IMR-90 (cell line): ENCODE results near the gene CCNL2. TPM values are rescaled to one million over a fixed set of nuclear protein-coding genes. Genes with fewer than 3 reads are reported as not detected.

ENCODE experiments used
- ATAC-seq: fragments of 200-7000 bp; cut with Tn5 transposase; 2 replicates; pipeline ENCODE4 v1.9.1; 2020; ENCODE audit warnings: low read depth, mild to moderate bottlenecking, moderate library complexity
- BruUV-seq: library from RNA; stranded (reverse); fragments of 400-500 nt; replicated peaks from 2 replicates; lab custom pipeline; 2021; lab: Mats Ljungman, UMichigan
- CTCF ChIA-PET: fragments of 300-600 bp; formaldehyde crosslinking; extraction: SDS; loops from one replicate; lab custom pipeline; 2021; ENCODE audit warnings: antibody characterized with exemption; lab: Yijun Ruan, JAX
- POLR2A ChIA-PET: fragments of 300-600 bp; sonication (Branson Sonifier 250); formaldehyde crosslinking; loops from one replicate; lab custom pipeline; 2022; ENCODE audit warnings: antibody characterized with exemption; ENCODE audit not compliant: unreplicated experiment; lab: Charles Lee
- DNase-seq: peaks from one replicate; pipeline ENCODE4 v3.0.0; 2013
- H2AFZ ChIP-seq: replicated peaks from 2 replicates; pipeline ENCODE3; 2013; ENCODE audit warnings: low read length, mild to moderate bottlenecking; ENCODE audit not compliant: poor library complexity
- H2AK5ac ChIP-seq: 2 replicates; pipeline ENCODE4 v1.6.1; 2013; ENCODE audit warnings: low read depth, low read length, inconsistent platforms
- H2AK9ac ChIP-seq: replicated peaks from 2 replicates; pipeline ENCODE3; 2013; ENCODE audit warnings: mild to moderate bottlenecking, low read depth, low read length, moderate library complexity; ENCODE audit not compliant: poor library complexity
- H2BK120ac ChIP-seq: 2 replicates; pipeline ENCODE4 v1.6.1; 2013; ENCODE audit warnings: low read depth, low read length, inconsistent platforms
- H2BK15ac ChIP-seq: 3 replicates; pipeline ENCODE4 v1.6.1; 2013; ENCODE audit warnings: low read depth, low read length, inconsistent platforms
- H2BK20ac ChIP-seq: 2 replicates; pipeline ENCODE4 v1.6.1; 2013; ENCODE audit warnings: low read depth, mild to moderate bottlenecking, inconsistent platforms, low read length, moderate library complexity
- H2BK5ac ChIP-seq: 2 replicates; pipeline ENCODE4 v1.6.1; 2013; ENCODE audit warnings: mild to moderate bottlenecking, low read depth, low read length, inconsistent platforms; ENCODE audit not compliant: poor library complexity, severe bottlenecking
- H3K14ac ChIP-seq: replicated peaks from 2 replicates; pipeline ENCODE4 v1.6.1; 2013; ENCODE audit warnings: low read depth, low read length, inconsistent platforms
- H3K18ac ChIP-seq: 2 replicates; pipeline ENCODE4 v1.6.1; 2013; ENCODE audit warnings: low read depth, low read length, control low read depth
- H3K23ac ChIP-seq: 2 replicates; pipeline ENCODE4 v1.6.1; 2013; ENCODE audit warnings: low read depth, low read length, inconsistent platforms
- H3K27ac ChIP-seq: 2 replicates; pipeline ENCODE4 v1.5.1; 2013; ENCODE audit warnings: mild to moderate bottlenecking, control low read depth, low read length; ENCODE audit not compliant: insufficient read depth
- H3K27me3 ChIP-seq: 2 replicates; pipeline ENCODE4 v1.6.1; 2013; ENCODE audit warnings: low read length; ENCODE audit not compliant: control insufficient read depth, insufficient read depth
- H3K36me3 ChIP-seq: 2 replicates; pipeline ENCODE4 v1.6.1; 2013; ENCODE audit warnings: low read length, mixed read lengths; ENCODE audit not compliant: control insufficient read depth, insufficient read depth
- H3K4ac ChIP-seq: 2 replicates; pipeline ENCODE4 v1.6.1; 2013; ENCODE audit warnings: low read depth, low read length, inconsistent platforms
- H3K4me1 ChIP-seq: 2 replicates; pipeline ENCODE4 v1.6.1; 2013; ENCODE audit warnings: low read length, mixed read lengths; ENCODE audit not compliant: control insufficient read depth, insufficient read depth
- H3K4me2 ChIP-seq: 2 replicates; pipeline ENCODE4 v1.6.1; 2013; ENCODE audit warnings: low read depth, mild to moderate bottlenecking, control low read depth, low read length, moderate library complexity
- H3K4me3 ChIP-seq: 2 replicates; pipeline ENCODE4 v1.5.1; 2013; ENCODE audit warnings: low read depth, mild to moderate bottlenecking, control low read depth, low read length, moderate library complexity; ENCODE audit not compliant: insufficient read depth
- H3K56ac ChIP-seq: 2 replicates; pipeline ENCODE4 v1.6.1; 2013; ENCODE audit warnings: low read length, inconsistent platforms; ENCODE audit not compliant: insufficient read depth; ENCODE audit errors: extremely low read depth
- H3K79me1 ChIP-seq, 2 experiments: 2 replicates each; pipeline ENCODE4 v1.6.1; 2013; ENCODE audit warnings: low read length in 2 of 2, inconsistent platforms in 1 of 2, low read depth in 1 of 2
- H3K9ac ChIP-seq: 2 replicates; pipeline ENCODE4 v1.6.1; 2013; ENCODE audit warnings: low read depth, low read length, control low read depth
- H3K9me1 ChIP-seq: 2 replicates; pipeline ENCODE4 v1.6.1; 2013; ENCODE audit warnings: low read length, inconsistent platforms; ENCODE audit not compliant: insufficient read depth
- H3K9me3 ChIP-seq: 2 replicates; pipeline ENCODE4 v1.6.1; 2013; ENCODE audit warnings: low read length; ENCODE audit not compliant: control insufficient read depth, insufficient read depth
- H4K20me1 ChIP-seq: 2 replicates; pipeline ENCODE4 v1.6.1; 2013; ENCODE audit warnings: low read length, inconsistent platforms; ENCODE audit not compliant: insufficient read depth
- H4K5ac ChIP-seq: 2 replicates; pipeline ENCODE4 v1.6.1; 2013; ENCODE audit warnings: mild to moderate bottlenecking, low read depth, low read length, control low read depth
- H4K8ac ChIP-seq, 2 experiments: 2 replicates each; pipeline ENCODE4 v1.6.1; 2013; ENCODE audit warnings: low read depth in 2 of 2, low read length in 2 of 2, control low read depth in 1 of 2, inconsistent platforms in 1 of 2
- H4K91ac ChIP-seq: 2 replicates; pipeline ENCODE4 v1.6.1; 2013; ENCODE audit warnings: low read depth, low read length, inconsistent platforms; ENCODE audit not compliant: insufficient read depth
- BHLHE40 ChIP-seq: fragments of 150-350 bp; IDR thresholded peaks from 2 replicates; pipeline ENCODE4 v1.6.1; 2016; ENCODE audit warnings: mild to moderate bottlenecking, low read depth, low read length
- CEBPB ChIP-seq: IDR thresholded peaks from 2 replicates; pipeline ENCODE4 v1.6.1; 2012; ENCODE audit warnings: low read depth, low read length, improper control_type of control experiment
- CHD1 ChIP-seq: IDR thresholded peaks from 2 replicates; pipeline ENCODE4 v1.6.1; 2012; ENCODE audit warnings: low read depth, low read length, improper control_type of control experiment
- FOS ChIP-seq: fragments of 150-350 bp; IDR thresholded peaks from 2 replicates; pipeline ENCODE4 v1.6.1; 2016; ENCODE audit warnings: low read depth, low read length
- MAFK ChIP-seq: IDR thresholded peaks from 2 replicates; pipeline ENCODE4 v1.6.1; 2012; ENCODE audit warnings: low read depth, low read length, improper control_type of control experiment
- MAZ ChIP-seq: IDR thresholded peaks from 2 replicates; pipeline ENCODE4 v1.6.1; 2012; ENCODE audit warnings: low read depth, mild to moderate bottlenecking, low read length, improper control_type of control experiment, moderate library complexity, borderline replicate concordance
- MXI1 ChIP-seq: IDR thresholded peaks from 2 replicates; pipeline ENCODE4 v1.6.1; 2012; ENCODE audit warnings: low read depth, mild to moderate bottlenecking, low read length, moderate library complexity, borderline replicate concordance
- NFE2L2 ChIP-seq: fragments of 150-350 bp; IDR thresholded peaks from 2 replicates; pipeline ENCODE4 v1.6.1; 2016; ENCODE audit warnings: low read depth, mild to moderate bottlenecking, low read length
- POLR2A ChIP-seq: IDR thresholded peaks from 2 replicates; pipeline ENCODE4 v1.6.1; 2012; ENCODE audit warnings: mild to moderate bottlenecking, low read depth, low read length
- RAD21 ChIP-seq: IDR thresholded peaks from 2 replicates; pipeline ENCODE4 v1.6.1; 2012; ENCODE audit warnings: low read length, improper control_type of control experiment
- RCOR1 ChIP-seq: IDR thresholded peaks from 2 replicates; pipeline ENCODE4 v1.6.1; 2012; ENCODE audit warnings: mild to moderate bottlenecking, low read length, improper control_type of control experiment; ENCODE audit not compliant: insufficient replicate concordance
- RFX5 ChIP-seq: IDR thresholded peaks from 2 replicates; pipeline ENCODE4 v1.8.0; 2012; ENCODE audit warnings: low read depth, mild to moderate bottlenecking, low read length, moderate library complexity
- SMC3 ChIP-seq: fragments of 150-350 bp; IDR thresholded peaks from 2 replicates; pipeline ENCODE4 v1.6.1; 2016; ENCODE audit warnings: low read depth, mild to moderate bottlenecking, antibody characterized with exemption, low read length, moderate library complexity
- WGBS, 2 experiments: methylation state at CpG; one replicate each; pipeline versions ENCODE4 v1.1.5 to v1.1.7; 2013; ENCODE audit warnings: missing lambda C conversion rate in 2 of 2; ENCODE audit not compliant: insufficient read length in 1 of 2; ENCODE audit errors: extremely low coverage in 2 of 2; 5-methylcytosine and 5-hydroxymethylcytosine counted together
- dilution Hi-C: fragments of 300-500 bp; cut with HindIII; formaldehyde crosslinking; loops from one replicate; pipeline ENCODE4 v1.14.3; 2018; ENCODE audit warnings: low sequenced_read_pairs; ENCODE audit not compliant: unreplicated experiment
- in situ Hi-C: fragments of 300-500 bp; cut with MboI; formaldehyde crosslinking; loops from 3 replicates; pipeline ENCODE4 v1.14.3; 2019; ENCODE audit warnings: low sequenced_read_pairs, inconsistent platforms, mixed read lengths
- intact Hi-C: fragments of 100-400 bp; cut with micrococcal nuclease; formaldehyde crosslinking; loops from 2 replicates; pipeline ENCODE4 v1.10.0; 2022
- polyA plus RNA-seq, 3 experiments: library from polyadenylated mRNA; depleted of rRNA; stranded (reverse); fragments of >200 nt; gene quantifications; 2 replicates each; pipeline ENCODE4 v1.2.3, GENCODE V29; 2012; ENCODE audit warnings: low replicate concordance in 1 of 3
- total RNA-seq: library from RNA; depleted of rRNA; stranded (reverse); fragments of >200 nt; gene quantifications from 2 replicates; pipeline ENCODE4 v1.2.3, GENCODE V29; 2012
- TF ChIP-seq, protein P1 (sequence below): fragments of 150-350 bp; IDR thresholded peaks from 2 replicates; pipeline ENCODE4 v1.6.1; 2017; ENCODE audit warnings: mild to moderate bottlenecking, antibody characterized with exemption, low read length, low read depth
- TF ChIP-seq, protein P2 (sequence below): conservative IDR thresholded peaks from 2 replicates; pipeline ENCODE4 v1.5.1; 2012; ENCODE audit warnings: mild to moderate bottlenecking, low read depth, low read length, improper control_type of control experiment
- TF ChIP-seq, protein P3 (sequence below): fragments of 150-350 bp; IDR thresholded peaks from 2 replicates; pipeline ENCODE4 v1.6.1; 2016; ENCODE audit warnings: low read depth, mild to moderate bottlenecking, low read length, moderate library complexity, borderline replicate concordance

Gene CCNL2
- total and polyA plus RNA-seq, 2 of the 4 experiments (the other 2 are of a cell fraction) = 53.9 to 239 TPM

GRCh38 chr1:1429671-1430073 lies 30.5 kb upstream of the CCNL2 start:
- Histone ChIP-seq H2BK5ac (no peak overlapping the region), H3K9me1 (0 out of 2 replicates have a peak, but pooled peaks cover under 1% of the 10 kb centered on the region), H2AFZ (peak overlapping the region; percentile 51), H3K18ac (no peak overlapping the region), H3K4me1 (peaks cover 20% of the 10 kb centered on the region), H4K20me1 (no peaks in the 10 kb centered on the region), H3K79me1 (no peaks in the 10 kb centered on the region), H3K27me3 (no peaks in the 10 kb centered on the region), H4K8ac (peak overlapping the region in 1 of 2 experiments; percentile 73; a peak in 2 of 4 replicates), H3K4ac (0 out of 2 replicates have a peak overlapping the region, but pooled peaks have one; percentile 21), H2BK120ac (no peak overlapping the region), H3K27ac (no peak overlapping the region), H4K5ac (0 out of 2 replicates have a peak overlapping the region, but pooled peaks have one; percentile 16), H3K4me2 (no peak overlapping the region), H2AK5ac (peak overlapping the region; percentile 1; the same call in 1 of the 2 replicates), H3K9me3 (no peaks in the 10 kb centered on the region), H4K91ac (no peak overlapping the region), H2BK15ac (no peak overlapping the region; the same call in 2 of the 3 replicates), H3K4me3 (no peak overlapping the region), H2AK9ac (no peak overlapping the region), H3K23ac (no peak overlapping the region), H3K9ac (no peak overlapping the region), H3K14ac (no peak overlapping the region), H2BK20ac (no peak overlapping the region), H3K56ac (no peak overlapping the region), H3K36me3 (no peaks in the 10 kb centered on the region)
- dilution Hi-C loops (no loop called here), in situ Hi-C loops (no loop called here), intact Hi-C loops (no loop called here)
- POLR2A ChIA-PET = no interaction called here
- BruUV-seq = no TSS peak
- ATAC-seq (peak; percentile 22), DNase-seq (peak; percentile 27)
- WGBS, 2 experiments = 50% methylated on average over 1 of the region's 6 CpGs; no CpG with 5 or more reads in 1 of the 2 experiments
- TF ChIP-seq, protein P1, sequence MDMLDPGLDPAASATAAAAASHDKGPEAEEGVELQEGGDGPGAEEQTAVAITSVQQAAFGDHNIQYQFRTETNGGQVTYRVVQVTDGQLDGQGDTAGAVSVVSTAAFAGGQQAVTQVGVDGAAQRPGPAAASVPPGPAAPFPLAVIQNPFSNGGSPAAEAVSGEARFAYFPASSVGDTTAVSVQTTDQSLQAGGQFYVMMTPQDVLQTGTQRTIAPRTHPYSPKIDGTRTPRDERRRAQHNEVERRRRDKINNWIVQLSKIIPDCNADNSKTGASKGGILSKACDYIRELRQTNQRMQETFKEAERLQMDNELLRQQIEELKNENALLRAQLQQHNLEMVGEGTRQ = no peak
- no peak for TF ChIP-seq CEBPB
- no peak for TF ChIP-seq MXI1
- TF ChIP-seq CHD1 = no peak
- TF ChIP-seq RFX5 = no peak
- no peak for TF ChIP-seq BHLHE40
- TF ChIP-seq POLR2A = no peak
- no peak for TF ChIP-seq MAFK
- no peak for TF ChIP-seq MAZ
- no peak for TF ChIP-seq NFE2L2
- no peak for TF ChIP-seq FOS
- TF ChIP-seq RAD21 = no peak
- TF ChIP-seq SMC3 = no peak
- TF ChIP-seq, protein P2, sequence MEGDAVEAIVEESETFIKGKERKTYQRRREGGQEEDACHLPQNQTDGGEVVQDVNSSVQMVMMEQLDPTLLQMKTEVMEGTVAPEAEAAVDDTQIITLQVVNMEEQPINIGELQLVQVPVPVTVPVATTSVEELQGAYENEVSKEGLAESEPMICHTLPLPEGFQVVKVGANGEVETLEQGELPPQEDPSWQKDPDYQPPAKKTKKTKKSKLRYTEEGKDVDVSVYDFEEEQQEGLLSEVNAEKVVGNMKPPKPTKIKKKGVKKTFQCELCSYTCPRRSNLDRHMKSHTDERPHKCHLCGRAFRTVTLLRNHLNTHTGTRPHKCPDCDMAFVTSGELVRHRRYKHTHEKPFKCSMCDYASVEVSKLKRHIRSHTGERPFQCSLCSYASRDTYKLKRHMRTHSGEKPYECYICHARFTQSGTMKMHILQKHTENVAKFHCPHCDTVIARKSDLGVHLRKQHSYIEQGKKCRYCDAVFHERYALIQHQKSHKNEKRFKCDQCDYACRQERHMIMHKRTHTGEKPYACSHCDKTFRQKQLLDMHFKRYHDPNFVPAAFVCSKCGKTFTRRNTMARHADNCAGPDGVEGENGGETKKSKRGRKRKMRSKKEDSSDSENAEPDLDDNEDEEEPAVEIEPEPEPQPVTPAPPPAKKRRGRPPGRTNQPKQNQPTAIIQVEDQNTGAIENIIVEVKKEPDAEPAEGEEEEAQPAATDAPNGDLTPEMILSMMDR = no peak
- TF ChIP-seq RCOR1 = no peak
- TF ChIP-seq, protein P3, sequence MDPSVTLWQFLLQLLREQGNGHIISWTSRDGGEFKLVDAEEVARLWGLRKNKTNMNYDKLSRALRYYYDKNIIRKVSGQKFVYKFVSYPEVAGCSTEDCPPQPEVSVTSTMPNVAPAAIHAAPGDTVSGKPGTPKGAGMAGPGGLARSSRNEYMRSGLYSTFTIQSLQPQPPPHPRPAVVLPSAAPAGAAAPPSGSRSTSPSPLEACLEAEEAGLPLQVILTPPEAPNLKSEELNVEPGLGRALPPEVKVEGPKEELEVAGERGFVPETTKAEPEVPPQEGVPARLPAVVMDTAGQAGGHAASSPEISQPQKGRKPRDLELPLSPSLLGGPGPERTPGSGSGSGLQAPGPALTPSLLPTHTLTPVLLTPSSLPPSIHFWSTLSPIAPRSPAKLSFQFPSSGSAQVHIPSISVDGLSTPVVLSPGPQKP = no peak
- CTCF ChIA-PET = interaction anchor here (1.0 kb wide), 1 partner anchor 55 kb away, joined by 3 read pairs; the partner anchor contains the start of gene AURKAIP1
